ENCODE results near the gene ITGA5. TPM values are rescaled to one million over a fixed set of nuclear protein-coding genes. Genes with fewer than 3 reads are reported as not detected.

The ITGA5 gene
- total and polyA plus RNA-seq, 9 of the 15 experiments (the other 6 are each of a cell fraction or from before 2014, with no cell fraction given), result 9.1 to 82.1 (median 47.4) TPM

- DNase-seq (ENCODE audit: extremely low read depth in 1 of 4, low spot score in 3 of 4) (no peak), ATAC-seq (peak; percentile 10; the same call in 1 of the 3 replicates), FAIRE-seq (no peak)
- Histone ChIP-seq H3K4me3 (no peak overlapping the region), H4K20me1 (replicated peaks; ENCODE audit: control insufficient read depth, insufficient read depth, low read length) (no peaks in the 10 kb centered on the region), H3K4me2 (ENCODE audit: insufficient read depth, low read length) (peak overlapping the region; percentile 73), H3K9me1 (ENCODE audit: control insufficient read depth, insufficient read depth, low read length) (no peaks in the 10 kb centered on the region), H3K27ac (ENCODE audit: extremely low read depth, low read depth, low read length) (no peak overlapping the region; the same call in 2 of the 3 replicates), H3K9ac (ENCODE audit: insufficient read depth in 1 of 2, low read depth in 2 of 2, low read length in 2 of 2) (no peak overlapping the region), H3K9me3 (replicated peaks; ENCODE audit: control insufficient read depth, insufficient read depth, low read depth, low read length) (no peaks in the 10 kb centered on the region), H3K4me1 (replicated peaks in 1 of 2; ENCODE audit: control insufficient read depth in 2 of 2, insufficient read depth in 2 of 2, low read length in 2 of 2) (peaks cover 24 to 45% of the 10 kb centered on the region in 2 experiments), H2AFZ (ENCODE audit: low read depth, low read length) (no peak overlapping the region), H3K27me3 (ENCODE audit: control insufficient read depth in 2 of 2, insufficient read depth in 2 of 2, low read length in 2 of 2) (no peaks in the 10 kb centered on the region), H3K36me3 (ENCODE audit: control insufficient read depth, insufficient read depth, low read length) (no peaks in the 10 kb centered on the region), H3K79me2 (ENCODE audit: control insufficient read depth, insufficient read depth, low read length) (no peaks in the 10 kb centered on the region)
- intact Hi-C loops (cut with micrococcal nuclease) (loop anchor here (2.0 kb wide), 1 partner anchor 14 kb away; the partner anchor contains the start of gene ITGA5), in situ Hi-C loops (cut with MboI) (no loop called here)
- ChIA-PET CTCF (ENCODE audit: low intra/inter-chr PET ratio) (no interaction called here), POLR2A (interaction anchor here (0.6 to 3.9 kb wide), 9 partner anchors 11 to 240 kb away, joined by 3 to 18 read pairs (median 4); no protein-coding TSS in a partner anchor)
- 31% methylated on average over 4 of the region's 4 CpGs for WGBS (ENCODE audit: insufficient coverage, low coverage, missing lambda C conversion rate)
- no peak for TF ChIP-seq ZNF740 (CRISPR knock-in tag; IDR thresholded peaks at IDR 0.05)
- TF ChIP-seq ZNF740 (tag; IDR thresholded peaks at IDR 0.05), result no peak
- no peak for TF ChIP-seq CSDE1 (IDR thresholded peaks at IDR 0.05)
- 0 out of 2 replicates have a peak, but pooled peaks have one; percentile 8 for TF ChIP-seq LCOR (CRISPR knock-in tag; IDR thresholded peaks at IDR 0.05)
- TF ChIP-seq TAL1 (IDR thresholded peaks at IDR 0.05), result 0 out of 2 replicates have a peak, but pooled peaks have one; percentile 1
- peak; percentile 7 for TF ChIP-seq SAP30 (IDR thresholded peaks at IDR 0.05; ENCODE audit: borderline replicate concordance, insufficient read depth, low read depth, low read length, poor library complexity, severe bottlenecking)
- TF ChIP-seq MECOM (CRISPR knock-in tag; IDR thresholded peaks at IDR 0.05), result peak; percentile 73; the same call in 1 of the 2 replicates
- 0 out of 4 replicates have a peak, but pooled peaks of 1 of the 2 experiments have one; percentile 5 for TF ChIP-seq ZMIZ1 (IDR thresholded peaks at IDR 0.05; ENCODE audit: low read depth in 2 of 2, low read length in 2 of 2)
- TF ChIP-seq TCF15 (CRISPR knock-in tag; IDR thresholded peaks at IDR 0.05), result no peak
- TF ChIP-seq, protein P1, sequence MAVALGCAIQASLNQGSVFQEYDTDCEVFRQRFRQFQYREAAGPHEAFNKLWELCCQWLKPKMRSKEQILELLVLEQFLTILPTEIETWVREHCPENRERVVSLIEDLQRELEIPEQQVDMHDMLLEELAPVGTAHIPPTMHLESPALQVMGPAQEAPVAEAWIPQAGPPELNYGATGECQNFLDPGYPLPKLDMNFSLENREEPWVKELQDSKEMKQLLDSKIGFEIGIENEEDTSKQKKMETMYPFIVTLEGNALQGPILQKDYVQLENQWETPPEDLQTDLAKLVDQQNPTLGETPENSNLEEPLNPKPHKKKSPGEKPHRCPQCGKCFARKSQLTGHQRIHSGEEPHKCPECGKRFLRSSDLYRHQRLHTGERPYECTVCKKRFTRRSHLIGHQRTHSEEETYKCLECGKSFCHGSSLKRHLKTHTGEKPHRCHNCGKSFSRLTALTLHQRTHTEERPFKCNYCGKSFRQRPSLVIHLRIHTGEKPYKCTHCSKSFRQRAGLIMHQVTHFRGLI (CRISPR knock-in tag; IDR thresholded peaks at IDR 0.05), result no peak
- TF ChIP-seq RBM17 (IDR thresholded peaks at IDR 0.05; ENCODE audit: borderline replicate concordance, low read depth, low read length), result no peak
- no TSS peak for BruUV-seq (replicated peaks)
Observed at GRCh38 chr12:54432815-54433164, 13.7 kb upstream of the ITGA5 start.
